Endothelial cell of umbilical vein (primary cell): Measurements from ENCODE around the gene KIF15. TPM values are rescaled to one million over a fixed set of nuclear protein-coding genes. Genes with fewer than 3 reads are reported as not detected.
"Not testable (repeated sequence)": the region's sequence is repeated elsewhere in the genome, so short reads cannot be mapped to it uniquely, and the experiment has no call there.

Experiments
- BruUV-seq: library from RNA; stranded (reverse); fragments of 400-500 nt; replicated peaks from 2 replicates; lab custom pipeline; 2021; lab: Mats Ljungman, UMichigan
- CTCF ChIA-PET: fragments of 300-600, 350-600 bp; sonication (Branson Sonifier 250); formaldehyde crosslinking; loops from one replicate; lab custom pipeline; 2021; ENCODE audit warnings: antibody characterized with exemption, inconsistent platforms; lab: Charles Lee
- POLR2A ChIA-PET: fragments of 300-600, 350-600 bp; sonication (Branson Sonifier 250); formaldehyde crosslinking; loops from one replicate; lab custom pipeline; 2021; ENCODE audit warnings: antibody characterized with exemption, inconsistent platforms; lab: Charles Lee
- DNase-seq: peaks from one replicate; pipeline ENCODE4 v3.0.0-alpha.2; 2011; ENCODE audit warnings: low read depth, low spot score
- FAIRE-seq: peaks from 2 replicates; lab custom pipeline; 2011; peaks lifted over from hg19 to GRCh38; lab: Jason Lieb, UNC
- H2AFZ ChIP-seq: 2 replicates; pipeline ENCODE4 v1.6.0; 2012; ENCODE audit warnings: low read depth, low read length, control low read depth, inconsistent platforms
- H3K27ac ChIP-seq: 2 replicates; pipeline ENCODE4 v1.5.1; 2011; ENCODE audit warnings: low read depth, mild to moderate bottlenecking, control low read depth, low read length, moderate library complexity; ENCODE audit not compliant: insufficient read depth
- H3K27me3 ChIP-seq, 2 experiments: 2 replicates each; pipeline versions ENCODE4 v1.6.0 to v1.6.1; 2011; ENCODE audit warnings: low read length in 2 of 2, mixed read lengths in 1 of 2; ENCODE audit not compliant: control insufficient read depth in 2 of 2, insufficient read depth in 2 of 2
- H3K36me3 ChIP-seq, 2 experiments: 2 replicates in 1 of 2; 3 replicates in 1 of 2; pipeline ENCODE4 v1.5.1; 2011; ENCODE audit warnings: low read length in 2 of 2, mild to moderate bottlenecking in 1 of 2, moderate library complexity in 1 of 2; ENCODE audit not compliant: control insufficient read depth in 2 of 2, insufficient read depth in 2 of 2; ENCODE audit errors: extremely low read depth in 1 of 2
- H3K4me1 ChIP-seq: 3 replicates; pipeline ENCODE4 v1.5.1; 2011; ENCODE audit warnings: mild to moderate bottlenecking, low read length; ENCODE audit not compliant: control insufficient read depth, insufficient read depth; ENCODE audit errors: extremely low read depth
- H3K4me2 ChIP-seq: 2 replicates; pipeline ENCODE4 v1.6.1; 2011; ENCODE audit warnings: low read length, control low read depth, mixed read lengths; ENCODE audit not compliant: insufficient read depth
- H3K4me3 ChIP-seq, 3 experiments: fragments of 200-600 bp in 1 of 3; sonication (generic), shearing (Covaris generic) in 1 of 3; replicated peaks in 1 of 3; 2 replicates each; pipeline ENCODE4 v1.5.1; 2011 to 2016; ENCODE audit warnings: control low read depth in 3 of 3, low read length in 3 of 3, mild to moderate bottlenecking in 2 of 3, inconsistent platforms in 1 of 3, low read depth in 1 of 3, moderate library complexity in 1 of 3; ENCODE audit not compliant: insufficient read depth in 1 of 3
- H3K79me2 ChIP-seq: 2 replicates; pipeline ENCODE4 v1.6.0; 2012; ENCODE audit warnings: low read length, inconsistent platforms; ENCODE audit not compliant: control insufficient read depth, insufficient read depth
- H3K9ac ChIP-seq: replicated peaks from 2 replicates; pipeline ENCODE3; 2011; ENCODE audit warnings: low read length, control low read depth; ENCODE audit not compliant: insufficient read depth; ENCODE audit errors: extremely low read depth
- H3K9me1 ChIP-seq: replicated peaks from 3 replicates; pipeline ENCODE4 v1.6.0; 2011; ENCODE audit warnings: mild to moderate bottlenecking, low read length; ENCODE audit not compliant: control insufficient read depth, insufficient read depth; ENCODE audit errors: extremely low read depth
- H3K9me3 ChIP-seq: replicated peaks from 2 replicates; pipeline ENCODE4 v1.5.1; 2012; ENCODE audit warnings: low read length, inconsistent platforms; ENCODE audit not compliant: control insufficient read depth, insufficient read depth
- H4K20me1 ChIP-seq: replicated peaks from 2 replicates; pipeline ENCODE3; 2011; ENCODE audit warnings: mild to moderate bottlenecking, low read length; ENCODE audit not compliant: control insufficient read depth, insufficient read depth; ENCODE audit errors: extremely low read depth
- EZH2 ChIP-seq: IDR thresholded peaks from 2 replicates; pipeline ENCODE4 v1.6.1; 2012; ENCODE audit warnings: borderline replicate concordance, low read depth, mild to moderate bottlenecking, moderate library complexity, low read length, inconsistent platforms; ENCODE audit not compliant: severe bottlenecking
- FOS ChIP-seq: IDR thresholded peaks from 2 replicates; pipeline ENCODE4 v1.6.1; 2011; ENCODE audit warnings: mild to moderate bottlenecking, low read length, moderate library complexity, borderline replicate concordance; ENCODE audit not compliant: insufficient read depth
- GATA2 ChIP-seq: IDR thresholded peaks from 2 replicates; pipeline ENCODE4 v1.7.0; 2011; ENCODE audit warnings: low read depth, mild to moderate bottlenecking, moderate library complexity, mixed read lengths, low read length; ENCODE audit not compliant: insufficient read length, insufficient read depth
- JUN ChIP-seq: IDR thresholded peaks from 2 replicates; pipeline ENCODE4 v1.6.1; 2011; ENCODE audit warnings: borderline replicate concordance, low read depth; ENCODE audit not compliant: insufficient read length, insufficient read depth
- MYC ChIP-seq: IDR thresholded peaks from one replicate; pipeline ENCODE4 v1.6.1; 2011; ENCODE audit warnings: mild to moderate bottlenecking, low read depth, low read length
- POLR2A ChIP-seq: IDR thresholded peaks from 2 replicates; pipeline ENCODE4 v1.6.1; 2012; ENCODE audit warnings: low read depth, mild to moderate bottlenecking, control low read depth, low read length
- POLR2AphosphoS5 ChIP-seq: IDR thresholded peaks from 2 replicates; pipeline ENCODE4 v1.6.1; 2012; ENCODE audit warnings: low read depth, mild to moderate bottlenecking, control low read depth, low read length, moderate library complexity; ENCODE audit not compliant: insufficient read depth
- dilution Hi-C: fragments of 300-500 bp; cut with MboI; formaldehyde crosslinking; loops from one replicate; pipeline ENCODE4 v1.15.0; 2019; ENCODE audit warnings: low sequenced_read_pairs; ENCODE audit not compliant: extremely low pct_ligation_motif_present
- intact Hi-C: fragments of 100-400 bp; cut with micrococcal nuclease; formaldehyde crosslinking; loops from one replicate; pipeline ENCODE4 v1.10.0; 2022
- polyA plus RNA-seq, 4 experiments: library from polyadenylated mRNA; depleted of rRNA in 3 of 4; stranded (reverse) in 3 of 4; unstranded in 1 of 4; fragments of >200 nt; gene quantifications; 2 replicates each; pipeline versions ENCODE4 v1.2.1 to v1.2.3, GENCODE V29; 2011 to 2012; ENCODE audit warnings: missing spikeins in 1 of 4
- total RNA-seq: library from RNA; stranded (reverse); gene quantifications from 2 replicates; pipeline ENCODE4 v1.2.3, GENCODE V29; 2021
- TF ChIP-seq, protein P1 (sequence below), 2 donors: IDR thresholded peaks; 1 replicate in 1 of 2; 2 replicates in 1 of 2; pipeline ENCODE4 v1.5.1; 2011; ENCODE audit warnings: low read length in 2 of 2, mild to moderate bottlenecking in 2 of 2, moderate library complexity in 2 of 2, control low read depth in 1 of 2, inconsistent platforms in 1 of 2, low read depth in 1 of 2; ENCODE audit not compliant: insufficient read depth in 1 of 2; ENCODE audit errors: extremely low read depth in 1 of 2
- TF ChIP-seq, protein P2 (sequence below): IDR thresholded peaks from 2 replicates; pipeline ENCODE4 v1.6.1; 2011; ENCODE audit not compliant: insufficient read depth, insufficient read length

Gene KIF15
- total and polyA plus RNA-seq, 2 donors (not counting 3 experiments of a cell fraction or from before 2014, with no cell fraction given): 2.2 to 21.6 TPM

GRCh38 chr3:44814751-44815150 lies 53.2 kb downstream of the KIF15 start:
- Histone ChIP-seq H3K9ac (no peak overlapping the region), H3K27ac (no peak overlapping the region), H3K4me2 (no peak overlapping the region), H3K4me3 (no peak overlapping the region), H3K9me3 (no peaks in the 10 kb centered on the region), H4K20me1 (no peaks in the 10 kb centered on the region), H3K27me3 (no peaks in the 10 kb centered on the region), H2AFZ (no peak overlapping the region), H3K79me2 (no peaks in the 10 kb centered on the region), H3K36me3 (no peaks in the 10 kb centered on the region), H3K4me1 (no peaks in the 10 kb centered on the region), H3K9me1 (no peaks in the 10 kb centered on the region)
- intact Hi-C loops: no loop called here
- no peak for TF ChIP-seq FOS
- TF ChIP-seq, protein P1, sequence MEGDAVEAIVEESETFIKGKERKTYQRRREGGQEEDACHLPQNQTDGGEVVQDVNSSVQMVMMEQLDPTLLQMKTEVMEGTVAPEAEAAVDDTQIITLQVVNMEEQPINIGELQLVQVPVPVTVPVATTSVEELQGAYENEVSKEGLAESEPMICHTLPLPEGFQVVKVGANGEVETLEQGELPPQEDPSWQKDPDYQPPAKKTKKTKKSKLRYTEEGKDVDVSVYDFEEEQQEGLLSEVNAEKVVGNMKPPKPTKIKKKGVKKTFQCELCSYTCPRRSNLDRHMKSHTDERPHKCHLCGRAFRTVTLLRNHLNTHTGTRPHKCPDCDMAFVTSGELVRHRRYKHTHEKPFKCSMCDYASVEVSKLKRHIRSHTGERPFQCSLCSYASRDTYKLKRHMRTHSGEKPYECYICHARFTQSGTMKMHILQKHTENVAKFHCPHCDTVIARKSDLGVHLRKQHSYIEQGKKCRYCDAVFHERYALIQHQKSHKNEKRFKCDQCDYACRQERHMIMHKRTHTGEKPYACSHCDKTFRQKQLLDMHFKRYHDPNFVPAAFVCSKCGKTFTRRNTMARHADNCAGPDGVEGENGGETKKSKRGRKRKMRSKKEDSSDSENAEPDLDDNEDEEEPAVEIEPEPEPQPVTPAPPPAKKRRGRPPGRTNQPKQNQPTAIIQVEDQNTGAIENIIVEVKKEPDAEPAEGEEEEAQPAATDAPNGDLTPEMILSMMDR (IDR thresholded peaks at IDR 0.05; ENCODE audit: extremely low read depth in 1 of 2, insufficient read depth in 1 of 2, low read depth in 1 of 2, low read length in 2 of 2): no peak
- TF ChIP-seq POLR2A: no peak
- TF ChIP-seq GATA2: no peak
- TF ChIP-seq MYC: no peak
- no peak for TF ChIP-seq POLR2AphosphoS5
- TF ChIP-seq JUN: no peak
- TF ChIP-seq, protein P2, sequence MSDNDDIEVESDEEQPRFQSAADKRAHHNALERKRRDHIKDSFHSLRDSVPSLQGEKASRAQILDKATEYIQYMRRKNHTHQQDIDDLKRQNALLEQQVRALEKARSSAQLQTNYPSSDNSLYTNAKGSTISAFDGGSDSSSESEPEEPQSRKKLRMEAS: no peak
- no peak for TF ChIP-seq EZH2
- no TSS peak for BruUV-seq
- POLR2A ChIA-PET: no interaction called here
- CTCF ChIA-PET: interaction anchor here (1.5 kb wide), 1 partner anchor 8 kb away, joined by 3 read pairs; no protein-coding TSS in a partner anchor
- dilution Hi-C loops: no loop called here
- no peak for FAIRE-seq
- no peak for DNase-seq

GRCh38 chr3:44816334-44816733 lies 54.7 kb downstream of the KIF15 start:
- BruUV-seq, H3K79me2 ChIP-seq, FAIRE-seq, H3K9me3 ChIP-seq, CTCF ChIA-PET, H3K4me3 ChIP-seq, H3K9me1 ChIP-seq, H2AFZ ChIP-seq, H3K27me3 ChIP-seq, dilution Hi-C loops, DNase-seq, H3K9ac ChIP-seq, POLR2A ChIA-PET, H3K4me2 ChIP-seq, H3K27ac ChIP-seq, H3K36me3 ChIP-seq, H3K4me1 ChIP-seq, intact Hi-C loops, H4K20me1 ChIP-seq: not testable (repeated sequence)

DNA sequence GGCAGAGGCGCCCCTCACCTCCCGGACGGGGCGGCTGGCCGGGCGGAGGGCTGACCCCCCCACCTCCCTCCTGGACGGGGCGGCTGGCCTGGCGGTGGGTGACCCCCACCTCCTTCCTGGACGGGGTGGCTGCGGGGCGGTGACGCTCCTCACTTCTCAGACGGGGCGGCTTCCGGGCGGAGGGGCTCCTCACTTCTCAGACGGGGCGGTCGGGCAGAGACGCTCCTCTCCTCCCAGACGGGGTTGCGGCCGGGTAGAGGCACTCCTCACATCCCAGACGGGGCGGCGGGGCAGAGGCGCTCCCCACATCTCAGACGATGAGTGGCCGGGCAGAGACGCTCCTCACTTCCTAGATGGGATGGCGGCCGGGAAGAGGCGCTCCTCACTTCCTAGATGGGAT lies 59.6 kb downstream of the KIF15 start:
- H3K9me1 ChIP-seq, DNase-seq, H3K36me3 ChIP-seq, H3K9ac ChIP-seq, H4K20me1 ChIP-seq, dilution Hi-C loops, FAIRE-seq, H3K27me3 ChIP-seq, BruUV-seq, H3K79me2 ChIP-seq, H3K9me3 ChIP-seq, CTCF ChIA-PET, H3K27ac ChIP-seq, intact Hi-C loops, H3K4me2 ChIP-seq, H3K4me1 ChIP-seq, H2AFZ ChIP-seq, POLR2A ChIA-PET, H3K4me3 ChIP-seq: not testable (repeated sequence)
